Hematopoietic multipotent progenitor cell treated with erythropoietin and hydrocortisone succinate and interleukin-3 and kit ligand, for 8 days (in vitro differentiated cells): Measurements from ENCODE around the gene PIP4K2C.
"Not testable (repeated sequence)": the region's sequence is repeated elsewhere in the genome, so short reads cannot be mapped to it uniquely, and the experiment has no call there.

Experiments
- DNase-seq: peaks from one replicate; pipeline ENCODE4 v3.0.0-alpha.2; 2015

The PIP4K2C gene

GRCh38 chr12:57641699-57642442 lies 50.9 kb downstream of the PIP4K2C start:
- DNase-seq: no peak

- peak; percentile 23 for DNase-seq
These were observed 55.1 kb downstream of the PIP4K2C start for GRCh38 chr12:57645990-57646658.

DNA sequence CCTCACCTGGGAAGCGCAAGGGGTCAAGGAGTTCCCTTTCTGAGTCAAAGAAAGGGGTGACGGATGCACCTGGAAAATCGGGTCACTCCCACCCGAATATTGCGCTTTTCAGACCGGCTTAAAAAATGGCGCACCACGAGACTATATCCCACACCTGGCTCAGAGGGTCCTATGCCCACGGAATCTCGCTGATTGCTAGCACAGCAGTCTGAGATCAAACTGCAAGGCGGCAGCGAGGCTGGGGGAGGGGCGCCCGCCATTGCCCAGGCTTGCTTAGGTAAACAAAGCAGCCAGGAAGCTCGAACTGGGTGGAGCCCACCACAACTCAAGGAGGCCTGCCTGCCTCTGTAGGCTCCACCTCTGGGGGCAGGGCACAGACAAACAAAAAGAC lies 55.7 kb downstream of the PIP4K2C start:
- not testable (repeated sequence) for DNase-seq
